Kidney epithelial cell (primary cell): ENCODE results near the gene FOXQ1. TPM values are rescaled to one million over a fixed set of nuclear protein-coding genes. Genes with fewer than 3 reads are reported as not detected.
"Not testable (repeated sequence)": the region's sequence is repeated elsewhere in the genome, so short reads cannot be mapped to it uniquely, and the experiment has no call there.

Source experiments
- DNase-seq: peaks from one replicate; pipeline ENCODE4 v3.0.0-alpha.2; 2010; ENCODE audit warnings: low read depth
- H3K27me3 ChIP-seq: 2 replicates; pipeline ENCODE4 v1.6.0; 2011; ENCODE audit warnings: low read length; ENCODE audit not compliant: control insufficient read depth, insufficient read depth
- H3K36me3 ChIP-seq: 2 replicates; pipeline ENCODE4 v1.5.1; 2011; ENCODE audit warnings: low read length; ENCODE audit not compliant: control insufficient read depth, insufficient read depth
- H3K4me3 ChIP-seq: 2 replicates; pipeline ENCODE4 v1.5.1; 2011; ENCODE audit warnings: low read depth, mild to moderate bottlenecking, control low read depth, low read length
- CTCF ChIP-seq: IDR thresholded peaks from 2 replicates; pipeline ENCODE4 v1.5.1; 2011; ENCODE audit warnings: mild to moderate bottlenecking, moderate library complexity, low read length, control low read depth, inconsistent platforms; ENCODE audit not compliant: insufficient read depth, poor library complexity, severe bottlenecking
- total RNA-seq: library from RNA; depleted of rRNA; stranded (reverse); fragments of >200 nt; gene quantifications from 2 replicates; pipeline ENCODE4 v1.2.3, GENCODE V29; 2015

The FOXQ1 gene
- total RNA-seq, 1 donor from 2014 or later = 6.9 TPM

GRCh38 chr6:1315201-1315559, 3.3 kb downstream of the FOXQ1 start:
- DNase-seq = no peak
- no peak overlapping the region for H3K4me3 ChIP-seq
- no peaks in the 10 kb centered on the region for H3K36me3 ChIP-seq
- H3K27me3 ChIP-seq = peaks cover 27% of the 10 kb centered on the region
- no peak for TF ChIP-seq CTCF

- DNase-seq = no peak
- H3K4me3 ChIP-seq = no peak overlapping the region
- peaks cover 24% of the 10 kb centered on the region for H3K27me3 ChIP-seq
- no peak for TF ChIP-seq CTCF
- no peaks in the 10 kb centered on the region for H3K36me3 ChIP-seq
These were observed 3.9 kb downstream of the FOXQ1 start for GRCh38 chr6:1315560-1316386.

GRCh38 chr6:1316489-1316971, 4.6 kb downstream of the FOXQ1 start:
- no peak for TF ChIP-seq CTCF
- Histone ChIP-seq H3K36me3 (no peaks in the 10 kb centered on the region), H3K4me3 (peak overlapping the region; percentile 39), H3K27me3 (peaks cover 18% of the 10 kb centered on the region)
- DNase-seq = no peak

GRCh38 chr6:1317302-1317815, 5.5 kb downstream of the FOXQ1 start:
- Histone ChIP-seq H3K36me3 (no peaks in the 10 kb centered on the region), H3K27me3 (peaks cover 13% of the 10 kb centered on the region), H3K4me3 (no peak overlapping the region)
- no peak for TF ChIP-seq CTCF
- DNase-seq = no peak

- no peak for TF ChIP-seq CTCF
- Histone ChIP-seq H3K36me3 (no peaks in the 10 kb centered on the region), H3K27me3 (peaks cover 8% of the 10 kb centered on the region), H3K4me3 (no peak overlapping the region)
- DNase-seq = no peak
These were observed 6.1 kb downstream of the FOXQ1 start for GRCh38 chr6:1318036-1318435.

GRCh38 chr6:1318584-1318983, 6.7 kb downstream of the FOXQ1 start:
- DNase-seq, H3K36me3 ChIP-seq, H3K27me3 ChIP-seq, H3K4me3 ChIP-seq: not testable (repeated sequence)
